ENCODE data around the gene GET4. TPM values are rescaled to one million over a fixed set of nuclear protein-coding genes. Genes with fewer than 3 reads are reported as not detected.
A peak's percentile ranks its signal among the peaks of the same experiment; 100 is the strongest.

The GET4 gene
- total RNA-seq, 2 experiments from 2014 or later: 17.7 to 29.7 TPM

DNA sequence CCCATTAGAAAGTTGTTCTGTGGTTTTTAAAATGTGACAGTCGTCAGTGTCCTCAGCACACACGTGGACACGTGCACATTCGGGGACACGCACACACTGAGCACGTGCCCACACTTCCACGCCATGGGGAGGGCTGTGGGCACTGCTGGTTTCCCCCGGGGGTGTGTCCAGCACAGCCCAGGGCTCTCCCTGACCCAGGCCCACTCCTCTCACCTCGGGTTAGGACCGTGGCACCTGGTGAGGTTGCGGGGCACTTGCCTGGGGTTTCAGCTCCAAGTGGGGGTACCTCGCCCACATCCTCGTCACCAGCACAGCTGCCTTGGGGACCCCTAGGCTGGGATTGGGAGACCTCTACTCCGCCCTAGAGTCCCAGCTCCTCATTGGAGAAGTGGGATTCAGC lies 20.7 kb downstream of the GET4 start:
- ChIA-PET POLR2A (no interaction called here), CTCF (no interaction called here)
- Mint-ChIP-seq H3K4me1 (no peaks in the 10 kb centered on the region), H3K9me3 (ENCODE audit: low read depth) (no peaks in the 10 kb centered on the region), H3K27me3 (no peaks in the 10 kb centered on the region), H3K27ac (no peak overlapping the region), H3K36me3 (ENCODE audit: low read depth) (peaks cover 38% of the 10 kb centered on the region), H3K4me3 (no peak overlapping the region)
- DNase-seq (no peak), ATAC-seq (no peak)
- intact Hi-C loops (cut with DNase I, micrococcal nuclease): no loop called here

DNA sequence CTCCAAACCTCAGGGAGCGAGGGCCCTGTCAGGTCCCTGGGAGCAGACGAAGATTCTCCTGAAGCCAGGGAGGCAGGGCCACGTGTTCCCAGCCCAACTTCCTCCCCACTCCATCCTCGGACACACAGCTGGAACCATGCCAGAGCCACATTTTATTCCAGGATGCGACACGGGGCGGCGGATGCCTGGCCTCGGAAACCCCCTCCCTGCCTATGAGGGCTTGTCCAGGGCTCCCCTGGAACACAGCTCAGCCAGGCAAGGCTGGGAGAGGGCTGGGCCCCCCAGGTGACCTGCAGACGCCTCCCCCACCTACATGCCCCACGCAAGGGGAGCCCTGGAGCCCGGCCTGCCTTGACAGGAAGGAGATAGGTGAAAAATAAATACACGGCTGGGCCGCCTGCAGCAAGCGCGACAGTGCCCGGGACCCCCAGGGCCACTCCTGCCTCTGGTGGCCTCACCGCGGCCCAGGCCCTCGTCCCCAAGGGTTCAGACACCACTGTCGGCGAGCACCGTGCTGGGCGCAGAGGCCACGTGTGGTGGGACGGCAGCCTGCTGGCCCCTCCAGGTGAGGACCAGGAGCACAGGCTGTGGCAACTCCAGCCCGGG lies 21.5 kb downstream of the GET4 start:
- DNase-seq (no peak), ATAC-seq (no peak)
- no peaks in the 10 kb centered on the region for H3K4me1 Mint-ChIP-seq
- POLR2A ChIA-PET: no interaction called here
- CTCF ChIA-PET: no interaction called here
- H3K4me3 Mint-ChIP-seq: no peak overlapping the region
- intact Hi-C loops (cut with DNase I, micrococcal nuclease): no loop called here
- peaks cover 34% of the 10 kb centered on the region for H3K36me3 Mint-ChIP-seq (ENCODE audit: low read depth)
- H3K9me3 Mint-ChIP-seq (ENCODE audit: low read depth): no peaks in the 10 kb centered on the region
- H3K27me3 Mint-ChIP-seq: no peaks in the 10 kb centered on the region
- H3K27ac Mint-ChIP-seq: no peak overlapping the region

DNA sequence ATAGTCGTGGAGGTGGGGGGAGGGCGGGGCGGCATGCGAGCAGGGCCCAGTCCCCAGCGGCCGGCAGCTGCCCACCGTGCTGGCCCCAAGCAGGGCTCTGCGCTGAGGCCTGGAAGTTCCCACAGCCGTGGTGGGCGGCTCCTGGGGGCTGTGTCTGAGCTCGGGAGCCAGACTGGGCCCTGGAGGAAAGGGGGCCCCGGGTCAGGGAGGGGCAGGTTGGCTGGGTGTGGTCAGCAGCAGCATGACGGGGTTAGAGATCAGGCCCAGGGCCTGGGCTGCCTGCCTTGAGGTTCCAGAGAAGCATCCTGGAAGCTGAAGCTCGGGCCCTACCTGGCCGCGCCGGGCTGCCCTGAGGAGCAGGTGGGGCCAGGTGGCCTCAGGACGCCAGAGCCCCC lies 22.1 kb downstream of the GET4 start:
- POLR2A ChIA-PET: no interaction called here
- H3K9me3 Mint-ChIP-seq (ENCODE audit: low read depth): no peaks in the 10 kb centered on the region
- no peak for ATAC-seq
- intact Hi-C loops (cut with DNase I, micrococcal nuclease): no loop called here
- H3K4me3 Mint-ChIP-seq: no peak overlapping the region
- H3K4me1 Mint-ChIP-seq: no peaks in the 10 kb centered on the region
- CTCF ChIA-PET: no interaction called here
- no peak for DNase-seq
- H3K27me3 Mint-ChIP-seq: no peaks in the 10 kb centered on the region
- H3K27ac Mint-ChIP-seq: no peak overlapping the region
- peaks cover 31% of the 10 kb centered on the region for H3K36me3 Mint-ChIP-seq (ENCODE audit: low read depth)

DNA sequence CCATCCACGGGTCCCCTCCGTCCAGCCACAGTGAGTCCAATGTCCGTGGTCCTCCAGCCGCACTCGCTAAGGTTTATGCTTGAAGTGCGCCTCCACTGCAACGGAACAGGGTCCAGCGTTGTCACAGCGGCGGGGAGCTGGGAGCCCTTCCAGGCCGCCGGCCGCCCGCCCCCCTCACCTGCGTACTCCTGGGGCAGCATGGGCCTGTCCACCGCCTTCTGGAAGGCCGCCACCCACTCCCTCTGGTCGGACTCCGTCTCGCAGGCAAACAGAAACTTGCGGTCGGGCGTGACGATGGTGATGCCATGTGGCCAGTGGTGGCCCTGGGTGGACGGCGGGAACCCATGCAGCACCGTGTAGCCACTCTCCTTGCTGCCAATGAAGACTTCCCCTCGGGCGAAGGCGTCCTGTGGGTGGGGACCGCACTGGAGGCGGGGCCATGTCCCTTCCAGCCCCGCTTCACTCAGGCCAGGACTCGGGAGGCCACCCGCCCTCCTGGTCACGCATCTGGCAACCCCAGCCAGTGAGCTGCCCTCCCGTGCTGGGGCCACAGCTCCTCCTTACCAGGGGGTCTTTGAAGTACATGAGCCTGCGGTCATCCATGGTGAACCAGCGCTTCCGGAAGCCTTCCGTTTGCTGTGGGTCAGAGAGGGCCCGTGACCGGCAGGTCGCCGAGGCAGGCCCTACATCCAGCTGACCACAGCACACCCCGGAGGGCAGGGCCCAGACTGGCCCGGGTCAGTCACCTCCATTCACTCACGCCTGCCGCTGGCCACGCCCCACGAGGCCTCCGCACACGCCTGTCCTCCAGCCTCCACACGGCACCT lies 22.7 kb downstream of the GET4 start:
- no peaks in the 10 kb centered on the region for H3K27me3 Mint-ChIP-seq
- no peak overlapping the region for H3K27ac Mint-ChIP-seq
- H3K4me3 Mint-ChIP-seq: no peak overlapping the region
- H3K4me1 Mint-ChIP-seq: no peaks in the 10 kb centered on the region
- DNase-seq: no peak
- H3K9me3 Mint-ChIP-seq (ENCODE audit: low read depth): no peaks in the 10 kb centered on the region
- intact Hi-C loops (cut with DNase I, micrococcal nuclease): no loop called here
- no peak for ATAC-seq
- POLR2A ChIA-PET: no interaction called here
- CTCF ChIA-PET: no interaction called here
- peaks cover 27% of the 10 kb centered on the region for H3K36me3 Mint-ChIP-seq (ENCODE audit: low read depth)

DNA sequence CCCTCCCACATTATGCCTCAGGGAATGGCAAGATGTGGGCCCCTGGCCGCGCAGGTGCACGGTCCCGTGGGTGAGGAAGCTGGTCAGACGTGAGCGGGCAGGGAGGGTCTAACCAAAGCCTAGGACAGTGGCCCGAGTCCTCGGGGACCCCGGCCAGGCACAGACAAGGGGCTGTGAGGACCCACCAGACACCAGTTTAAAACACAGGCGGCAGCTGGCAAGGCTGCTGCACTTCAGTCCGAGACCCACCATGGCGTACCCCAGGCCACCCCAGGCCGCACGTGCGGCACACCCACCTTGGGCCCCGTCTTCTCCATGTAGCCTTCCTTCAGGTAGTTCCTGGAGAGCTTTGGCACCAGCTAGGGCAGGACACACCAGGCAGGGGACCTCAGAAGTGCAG lies 23.5 kb downstream of the GET4 start:
- Mint-ChIP-seq H3K27ac (no peak overlapping the region), H3K9me3 (ENCODE audit: low read depth) (no peaks in the 10 kb centered on the region), H3K4me3 (no peak overlapping the region), H3K27me3 (no peaks in the 10 kb centered on the region), H3K36me3 (ENCODE audit: low read depth) (peaks cover 24% of the 10 kb centered on the region), H3K4me1 (no peaks in the 10 kb centered on the region)
- ATAC-seq (no peak), DNase-seq (no peak)
- CTCF ChIA-PET: no interaction called here
- intact Hi-C loops (cut with DNase I, micrococcal nuclease): no loop called here
- POLR2A ChIA-PET: no interaction called here

DNA sequence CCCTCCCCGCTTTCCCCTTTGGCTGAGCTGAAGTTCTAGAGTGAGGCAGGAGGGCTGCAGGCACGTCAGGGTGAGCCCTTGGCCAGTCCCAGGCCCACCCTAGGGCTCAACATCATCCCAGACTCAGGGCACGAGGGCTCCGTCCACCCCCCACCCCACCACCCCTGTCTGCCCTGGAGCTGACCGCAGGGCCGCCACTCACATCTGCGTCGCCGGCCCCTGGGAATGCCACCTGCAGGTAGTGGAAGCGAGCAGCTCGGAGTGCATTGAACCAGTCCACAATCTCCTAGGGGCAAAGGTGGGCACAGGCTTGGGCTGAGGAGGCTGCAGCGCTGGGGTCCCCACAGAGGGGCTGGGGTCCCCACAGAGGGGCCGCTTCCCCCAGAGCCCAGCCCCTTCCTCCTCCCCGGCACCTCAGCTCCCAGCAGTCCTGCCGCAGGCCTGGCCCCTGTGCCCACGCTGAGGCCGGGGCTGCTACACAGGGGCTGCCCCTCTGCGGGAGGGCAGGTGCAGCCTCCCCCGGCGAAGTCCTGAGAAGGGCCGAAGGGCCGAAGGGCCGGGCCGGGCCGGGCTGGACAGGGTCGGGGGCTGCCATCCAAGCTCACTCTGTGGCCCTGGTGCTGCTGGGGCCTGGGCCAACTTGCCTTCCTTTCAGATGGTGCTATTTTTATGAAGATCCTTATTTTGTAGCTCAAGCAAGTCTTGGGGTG lies 24.1 kb downstream of the GET4 start:
- Mint-ChIP-seq H3K36me3 (ENCODE audit: low read depth) (peaks cover 19% of the 10 kb centered on the region), H3K4me1 (no peaks in the 10 kb centered on the region), H3K9me3 (ENCODE audit: low read depth) (no peaks in the 10 kb centered on the region), H3K27me3 (no peaks in the 10 kb centered on the region), H3K4me3 (no peak overlapping the region), H3K27ac (no peak overlapping the region)
- intact Hi-C loops (cut with DNase I, micrococcal nuclease): loop anchor here in 1 of 2 experiments (1.0 kb wide), 1 partner anchor 24 kb away; the partner anchor contains the start of gene GET4
- no peak for ATAC-seq
- ChIA-PET CTCF (interaction anchor here (1.3 kb wide), 1 partner anchor 10 kb away, joined by 3 read pairs; no protein-coding TSS in a partner anchor), POLR2A (no interaction called here)
- DNase-seq: no peak

DNA sequence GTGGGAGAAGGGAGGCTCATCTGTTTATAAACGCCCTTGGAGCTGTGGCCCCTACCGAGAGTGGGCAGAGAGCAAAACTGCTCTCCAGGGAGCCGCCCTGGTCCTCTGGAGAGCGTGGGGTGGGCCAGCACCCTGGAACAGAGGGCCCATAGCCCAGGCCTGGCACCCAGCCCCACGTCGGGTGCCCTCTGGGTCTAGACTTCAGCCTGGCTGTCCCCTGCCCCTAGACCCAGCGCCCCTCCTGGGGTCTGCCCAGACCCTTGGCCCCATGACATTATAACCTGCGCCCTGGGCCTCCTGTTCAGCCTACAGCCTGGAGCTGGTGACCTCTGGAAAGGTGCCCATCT lies 24.7 kb downstream of the GET4 start:
- POLR2A ChIA-PET: interaction anchor here (0.5 kb wide), 1 partner anchor 67 kb away, joined by 6 read pairs; no protein-coding TSS in a partner anchor
- no peak for ATAC-seq
- H3K9me3 Mint-ChIP-seq (ENCODE audit: low read depth): no peaks in the 10 kb centered on the region

DNA sequence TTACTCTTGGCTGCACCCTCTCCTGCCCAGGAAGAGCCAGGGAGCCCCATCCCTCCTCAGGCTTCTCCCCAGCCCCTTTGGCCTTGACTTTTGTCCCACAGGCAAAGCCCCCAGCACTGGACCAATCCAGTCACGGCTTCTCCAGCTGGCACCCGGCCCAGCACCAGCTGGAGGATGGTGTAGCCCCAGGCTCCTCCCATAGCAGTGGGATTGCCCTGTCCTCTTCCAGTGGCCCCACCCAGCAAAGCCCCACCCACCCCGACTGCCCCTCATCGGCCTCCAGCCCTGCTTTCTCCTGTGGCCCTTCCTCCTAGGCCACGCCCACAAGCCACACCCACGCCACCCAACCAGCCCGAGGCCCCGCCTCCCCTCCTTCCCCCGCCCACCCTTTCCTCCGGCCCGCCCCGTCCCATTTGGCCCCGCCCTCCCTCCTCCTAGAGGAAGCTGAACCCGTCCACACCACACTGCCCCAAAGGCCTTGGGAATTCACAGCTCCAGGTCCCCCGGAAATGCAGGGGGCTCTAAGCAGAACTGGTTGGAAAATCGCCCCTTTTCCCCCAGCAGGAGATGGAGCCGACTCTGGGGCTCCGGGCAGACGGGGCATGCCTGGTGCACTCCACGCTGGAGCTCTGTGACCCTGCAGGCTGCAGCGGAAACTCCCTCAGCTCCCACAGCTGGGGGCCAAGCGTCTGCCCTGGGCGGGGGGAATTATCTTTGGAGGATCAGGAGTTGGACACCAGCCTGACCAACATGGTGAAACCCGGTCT lies 25.2 kb downstream of the GET4 start:
- ATAC-seq (peak; percentile 64), DNase-seq (peak; percentile 81)
- intact Hi-C loops (cut with DNase I, micrococcal nuclease): loop anchor here in 1 of 2 experiments (1.0 kb wide), 1 partner anchor 25 kb away; the partner anchor contains the start of gene GET4
- POLR2A ChIA-PET: interaction anchor here (0.5 kb wide), 1 partner anchor 67 kb away, joined by 6 read pairs; no protein-coding TSS in a partner anchor
- Mint-ChIP-seq H3K36me3 (ENCODE audit: low read depth) (peaks cover 8% of the 10 kb centered on the region), H3K9me3 (ENCODE audit: low read depth) (no peaks in the 10 kb centered on the region), H3K4me1 (no peaks in the 10 kb centered on the region), H3K27ac (no peak overlapping the region), H3K4me3 (no peak overlapping the region), H3K27me3 (no peaks in the 10 kb centered on the region)
- CTCF ChIA-PET: interaction anchor here (1.3 kb wide), 1 partner anchor 9 kb away, joined by 3 read pairs; no protein-coding TSS in a partner anchor

More for the DNA sequence above, 24.7 kb downstream of the GET4 start:
- intact Hi-C loops (cut with DNase I, micrococcal nuclease): loop anchor here in 1 of 2 experiments (1.0 kb wide), 1 partner anchor 25 kb away; the partner anchor contains the start of gene GET4
- Mint-ChIP-seq H3K36me3 (ENCODE audit: low read depth) (peaks cover 14% of the 10 kb centered on the region), H3K4me3 (no peak overlapping the region), H3K4me1 (no peaks in the 10 kb centered on the region), H3K27ac (no peak overlapping the region), H3K27me3 (no peaks in the 10 kb centered on the region)
- CTCF ChIA-PET: interaction anchor here (1.3 kb wide), 1 partner anchor 9 kb away, joined by 3 read pairs; no protein-coding TSS in a partner anchor
- no peak for DNase-seq

DNA sequence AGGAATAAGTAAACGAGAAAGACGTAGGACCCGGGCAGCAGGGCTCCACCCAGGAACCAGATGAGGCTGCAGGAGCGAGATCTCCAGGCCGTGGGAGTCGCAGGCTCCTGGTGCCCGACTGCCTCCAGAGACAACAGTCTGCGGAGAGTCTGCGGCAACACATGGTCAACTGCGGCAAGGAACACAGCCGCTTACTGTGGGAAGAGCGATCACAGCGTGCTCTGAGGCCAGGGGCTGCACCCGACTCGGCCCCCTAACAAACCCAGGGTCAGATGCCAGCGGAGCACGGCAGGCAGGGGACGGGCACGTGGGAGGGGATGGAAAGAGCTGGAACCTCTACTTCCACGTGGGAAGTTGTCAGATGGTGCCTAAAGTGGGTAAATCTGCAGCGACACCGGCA lies 26.6 kb downstream of the GET4 start:
- H3K27ac Mint-ChIP-seq: no peak overlapping the region
- H3K9me3 Mint-ChIP-seq (ENCODE audit: low read depth): no peaks in the 10 kb centered on the region
- ATAC-seq (no peak), DNase-seq (no peak)
- intact Hi-C loops (cut with DNase I, micrococcal nuclease): no loop called here
- H3K4me3 Mint-ChIP-seq: no peak overlapping the region
- no peaks in the 10 kb centered on the region for H3K27me3 Mint-ChIP-seq
- H3K4me1 Mint-ChIP-seq: no peaks in the 10 kb centered on the region
- CTCF ChIA-PET: no interaction called here
- H3K36me3 Mint-ChIP-seq (ENCODE audit: low read depth): peaks cover 8% of the 10 kb centered on the region
- POLR2A ChIA-PET: no interaction called here

DNA sequence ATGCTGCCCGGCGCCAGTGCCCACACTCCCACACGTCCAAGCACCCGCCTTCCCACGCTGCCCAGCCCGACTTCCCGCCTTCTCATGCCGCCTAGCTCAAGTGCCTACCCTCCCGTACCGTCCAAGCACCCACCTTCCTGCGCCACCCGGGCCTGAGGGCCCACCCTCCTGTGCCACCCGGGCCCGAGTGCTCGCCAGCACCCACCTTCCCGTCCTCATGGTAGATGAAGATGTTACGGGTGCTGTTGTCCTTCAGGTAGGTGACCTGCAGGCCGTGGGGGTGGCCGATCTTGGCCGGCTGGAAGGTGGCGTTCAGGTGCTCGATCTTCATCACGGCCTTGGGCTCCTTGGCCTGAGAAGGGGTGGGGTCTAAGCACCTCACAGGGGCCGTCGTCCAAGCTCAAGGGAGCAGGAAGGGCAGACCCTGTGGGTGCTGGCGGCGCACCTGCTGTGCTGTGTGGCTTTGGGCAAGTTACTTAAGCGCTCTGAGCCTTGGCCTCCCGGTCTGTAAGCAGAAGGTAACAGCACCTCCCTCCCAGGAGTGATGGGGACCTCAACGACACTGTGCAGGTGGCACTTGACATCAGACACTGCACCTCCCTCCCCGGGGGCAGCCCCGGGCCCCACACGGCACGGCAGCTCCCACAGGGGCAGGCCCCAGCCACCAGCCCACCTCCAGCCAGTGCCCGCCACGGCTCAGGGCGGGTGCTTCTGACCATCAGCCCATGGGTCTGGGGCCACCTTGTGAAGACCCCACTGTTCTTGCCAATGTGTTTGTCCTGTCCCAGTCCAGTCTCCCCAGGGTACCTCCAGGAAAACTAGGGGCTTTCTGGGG lies 27.8 kb downstream of the GET4 start:
- no peaks in the 10 kb centered on the region for H3K27me3 Mint-ChIP-seq
- no peak overlapping the region for H3K4me3 Mint-ChIP-seq
- ChIA-PET CTCF (no interaction called here), POLR2A (no interaction called here)
- no peaks in the 10 kb centered on the region for H3K4me1 Mint-ChIP-seq
- no peak for DNase-seq
- H3K27ac Mint-ChIP-seq: no peak overlapping the region
- peaks cover 6% of the 10 kb centered on the region for H3K36me3 Mint-ChIP-seq (ENCODE audit: low read depth)
- no peaks in the 10 kb centered on the region for H3K9me3 Mint-ChIP-seq (ENCODE audit: low read depth)
- intact Hi-C loops (cut with DNase I, micrococcal nuclease): no loop called here
- no peak for ATAC-seq

Measured in activated CD4-positive, alpha-beta T cell treated with anti-CD3 and anti-CD28 coated beads for 36 hours (primary cell).